ENCODE measurements around the gene AKT1S1. TPM values are rescaled to one million over a fixed set of nuclear protein-coding genes. Genes with fewer than 3 reads are reported as not detected.

Gene AKT1S1
- total RNA-seq, 4 donors from 2014 or later, result 5.5 to 20.3 (median 9.1) TPM

DNA sequence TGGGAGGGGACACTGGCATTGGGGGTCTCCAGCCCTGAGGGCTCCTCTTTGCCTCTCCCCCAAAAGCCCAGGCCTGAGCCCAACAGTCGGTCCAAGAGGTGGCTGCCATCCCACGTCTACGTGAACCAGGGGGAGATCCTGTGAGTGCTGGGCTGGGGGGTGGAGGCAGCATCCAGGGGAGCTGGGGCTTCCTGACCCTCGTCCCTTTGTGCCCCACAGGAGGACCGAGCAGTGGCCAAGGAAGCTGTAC, 19.4 kb downstream of the AKT1S1 start:
- TF ChIP-seq CTCF (IDR thresholded peaks at IDR 0.05; ENCODE audit: low read depth), result no peak

- no peak for TF ChIP-seq CTCF (IDR thresholded peaks at IDR 0.05; ENCODE audit: low read depth)
Measured at GRCh38 chr19:49857061-49857837, 19.9 kb downstream of the AKT1S1 start.

GRCh38 chr19:49856574-49857021, 20.6 kb downstream of the AKT1S1 start:
- TF ChIP-seq CTCF (IDR thresholded peaks at IDR 0.05; ENCODE audit: low read depth), result no peak

DNA sequence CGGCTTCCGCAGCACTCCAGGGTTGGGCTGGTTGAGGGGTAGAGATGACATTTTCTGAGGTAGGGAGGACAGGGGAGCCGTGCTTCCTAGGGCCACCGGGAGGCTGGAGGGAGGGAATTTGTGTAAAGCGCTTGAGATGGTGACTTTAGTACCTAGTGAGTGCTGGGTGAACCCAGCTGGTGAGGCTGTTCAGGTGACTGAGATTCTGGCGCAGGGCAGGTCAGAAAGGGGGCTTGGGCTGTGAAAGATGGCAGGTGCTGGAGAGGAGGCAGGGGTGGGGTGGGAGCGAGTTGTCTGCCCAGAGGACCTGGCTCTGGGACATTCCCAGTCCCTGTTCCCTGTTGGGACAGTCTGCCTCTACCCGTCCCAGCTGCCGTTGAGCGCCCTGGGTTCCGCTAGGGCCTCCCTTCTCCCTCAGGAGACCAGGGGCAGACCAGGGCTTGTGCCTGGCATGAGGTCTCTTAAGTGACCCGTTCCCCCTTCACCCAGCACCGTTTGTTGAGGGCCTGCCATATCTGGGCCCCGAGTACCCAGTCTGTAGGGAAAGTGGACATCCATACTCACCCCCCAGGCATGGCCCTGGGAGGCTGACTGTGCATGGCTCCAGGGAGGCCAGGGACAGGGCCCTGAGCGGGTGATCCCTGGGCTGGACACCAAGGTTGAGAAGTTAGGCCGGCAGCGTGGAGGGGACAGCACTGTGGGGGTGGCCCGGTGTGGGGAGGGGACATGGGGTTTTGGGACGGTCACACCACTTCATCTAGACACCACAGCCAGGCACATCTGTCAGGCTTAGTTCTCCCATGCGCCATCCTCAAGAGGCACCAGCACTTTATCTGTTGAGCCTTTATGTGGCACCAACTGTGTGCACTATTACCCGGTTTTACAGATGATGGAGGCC, 21.2 kb downstream of the AKT1S1 start:
- TF ChIP-seq CTCF (IDR thresholded peaks at IDR 0.05; ENCODE audit: low read depth), result no peak

- TF ChIP-seq CTCF (IDR thresholded peaks at IDR 0.05; ENCODE audit: low read depth), result no peak
Measured at GRCh38 chr19:49855277-49855675, 21.9 kb downstream of the AKT1S1 start.

GRCh38 chr19:49854378-49855263, 22.5 kb downstream of the AKT1S1 start:
- TF ChIP-seq CTCF (IDR thresholded peaks at IDR 0.05; ENCODE audit: low read depth), result no peak
